HG03342 (cell line): ENCODE measurements around the gene KAZN.
A peak's percentile ranks its signal among the peaks of the same experiment; 100 is the strongest.
"Not testable (repeated sequence)": the region's sequence is repeated elsewhere in the genome, so short reads cannot be mapped to it uniquely, and the experiment has no call there.

Experiments used
- ATAC-seq: cut with Tn5 transposase; IDR thresholded peaks from one replicate; pipeline ENCODE4 v1.9.1; 2021; ENCODE audit warnings: mild to moderate bottlenecking, moderate library complexity; ENCODE audit not compliant: unreplicated experiment

The KAZN gene

GRCh38 chr1:15115542-15116330 lies 517.3 kb downstream of the KAZN start:
- no peak for ATAC-seq

GRCh38 chr1:15116966-15117365 lies 518.5 kb downstream of the KAZN start:
- ATAC-seq, result no peak

- ATAC-seq, result no peak
Measured at GRCh38 chr1:15117671-15118325, 519.3 kb downstream of the KAZN start.

- ATAC-seq, result no peak
Measured at GRCh38 chr1:15118579-15118978, 520.1 kb downstream of the KAZN start.

GRCh38 chr1:15120251-15120945 lies 521.9 kb downstream of the KAZN start:
- ATAC-seq, result no peak

- no peak for ATAC-seq
Measured at GRCh38 chr1:15122331-15122730, 523.8 kb downstream of the KAZN start.

GRCh38 chr1:15123270-15123669 lies 524.8 kb downstream of the KAZN start:
- ATAC-seq, result no peak

- no peak for ATAC-seq
Measured at GRCh38 chr1:15123925-15124324, 525.4 kb downstream of the KAZN start.

GRCh38 chr1:15124362-15125100 lies 526.0 kb downstream of the KAZN start:
- no peak for ATAC-seq

GRCh38 chr1:15125101-15125745 lies 526.7 kb downstream of the KAZN start:
- no peak for ATAC-seq

GRCh38 chr1:15128077-15128476 lies 529.6 kb downstream of the KAZN start:
- ATAC-seq, result no peak

- peak; percentile 69 for ATAC-seq
Measured at GRCh38 chr1:15128520-15129313, 530.2 kb downstream of the KAZN start.

- ATAC-seq, result no peak
Measured at GRCh38 chr1:15129944-15130343, 531.5 kb downstream of the KAZN start.

- ATAC-seq, result no peak
Measured at GRCh38 chr1:15130607-15131006, 532.1 kb downstream of the KAZN start.

GRCh38 chr1:15132965-15133364 lies 534.5 kb downstream of the KAZN start:
- no peak for ATAC-seq

GRCh38 chr1:15134285-15134684 lies 535.8 kb downstream of the KAZN start:
- no peak for ATAC-seq

- ATAC-seq, result not testable (repeated sequence)
Measured at GRCh38 chr1:15135604-15136003, 537.1 kb downstream of the KAZN start.

GRCh38 chr1:15137809-15138208 lies 539.3 kb downstream of the KAZN start:
- no peak for ATAC-seq

GRCh38 chr1:15139654-15140350 lies 541.3 kb downstream of the KAZN start:
- ATAC-seq, result no peak
